DOHH2 (cell line): Measurements from ENCODE around the gene SYT1.

Experiments
- CTCF ChIP-seq: fragments of 200-600 bp; sonication (generic); IDR thresholded peaks from one replicate; pipeline ENCODE4 v1.5.1; 2014; ENCODE audit warnings: antibody characterized with exemption, mild to moderate bottlenecking, low read depth, low read length; ENCODE audit not compliant: poor library complexity, severe bottlenecking
- EZH2phosphoT487 ChIP-seq: fragments of 200-600 bp; sonication (generic); IDR thresholded peaks from 2 replicates; pipeline ENCODE4 v1.6.1; 2017; ENCODE audit warnings: borderline replicate concordance, mild to moderate bottlenecking, antibody characterized with exemption, low read length, moderate library complexity, mixed read lengths

- TF ChIP-seq EZH2phosphoT487 (no peak), CTCF (no peak)
Measured at GRCh38 chr12:79046021-79046420, 181.4 kb downstream of the SYT1 start.
